Lower lobe of right lung (tissue), 2 donors: ENCODE measurements around the gene FGD5. TPM values are rescaled to one million over a fixed set of nuclear protein-coding genes. Genes with fewer than 3 reads are reported as not detected.

Source experiments
- ATAC-seq, 2 donors: fragments of 200-7000 bp; cut with Tn5 transposase; one replicate each; pipeline ENCODE4 v1.9.1; 2020 to 2022; ENCODE audit warnings: mild to moderate bottlenecking in 2 of 2, moderate library complexity in 2 of 2
- DNase-seq: peaks from one replicate; pipeline ENCODE4 v3.0.0-alpha.2; 2020
- H3K27ac ChIP-seq: fragments of 200-600 bp; one replicate; pipeline ENCODE4 v1.8.0; 2022
- H3K27me3 ChIP-seq: fragments of 200-600 bp; one replicate; pipeline ENCODE4 v1.8.0; 2022; ENCODE audit warnings: low read depth
- H3K36me3 ChIP-seq: fragments of 200-600 bp; one replicate; pipeline ENCODE4 v1.8.0; 2022; ENCODE audit warnings: mild to moderate bottlenecking
- H3K4me1 ChIP-seq: fragments of 200-600 bp; one replicate; pipeline ENCODE4 v1.8.0; 2022
- H3K4me3 ChIP-seq: fragments of 200-600 bp; one replicate; pipeline ENCODE4 v1.8.0; 2022; ENCODE audit warnings: mild to moderate bottlenecking
- H3K9me3 ChIP-seq: fragments of 200-600 bp; one replicate; pipeline ENCODE4 v1.8.0; 2022
- intact Hi-C: fragments of 100-400 bp; cut with DNase I; formaldehyde crosslinking; loops from one replicate; pipeline ENCODE4 v1.11.0; 2022
- total RNA-seq: library from RNA; stranded (reverse); fragmentation: NEBNext Ultra II Directional; extraction: Animal tissue kit (Norgen Biotek cat#: 25700); gene quantifications from one replicate; pipeline ENCODE4 v1.2.1, GENCODE V29; 2021
- TF ChIP-seq, protein P1 (sequence below): fragments of 200-600 bp; IDR thresholded peaks from one replicate; pipeline ENCODE4 v1.8.0; 2022; ENCODE audit warnings: antibody characterized with exemption, mild to moderate bottlenecking
- donor health status: DM: no; HTN: yes; CAD: no; lungs with severe emphysema.

FGD5 gene
- total RNA-seq, 1 donor from 2014 or later = 85.0 TPM

DNA sequence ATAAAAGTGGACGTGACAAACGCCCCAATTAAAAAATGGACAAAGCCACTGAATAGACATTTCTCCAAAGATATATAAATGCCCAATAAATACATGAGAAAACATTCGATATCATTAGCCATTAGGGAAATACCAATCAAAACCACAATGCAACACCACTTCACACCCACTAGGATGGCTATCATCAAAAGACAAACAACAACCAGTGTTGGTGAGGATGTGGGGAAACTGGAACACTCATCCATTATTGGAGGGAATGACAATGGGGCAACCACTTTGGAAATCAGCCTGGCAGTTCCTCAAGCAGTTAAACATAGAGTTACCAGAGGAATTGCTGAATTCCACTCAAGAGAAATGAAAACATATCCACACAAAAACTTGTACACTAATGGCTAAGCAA lies 32.4 kb upstream of the FGD5 start:
- peaks cover 3% of the 10 kb centered on the region for H3K4me1 ChIP-seq
- DNase-seq = no peak
- no peaks in the 10 kb centered on the region for H3K36me3 ChIP-seq
- H3K9me3 ChIP-seq = no peaks in the 10 kb centered on the region
- TF ChIP-seq, protein P1, sequence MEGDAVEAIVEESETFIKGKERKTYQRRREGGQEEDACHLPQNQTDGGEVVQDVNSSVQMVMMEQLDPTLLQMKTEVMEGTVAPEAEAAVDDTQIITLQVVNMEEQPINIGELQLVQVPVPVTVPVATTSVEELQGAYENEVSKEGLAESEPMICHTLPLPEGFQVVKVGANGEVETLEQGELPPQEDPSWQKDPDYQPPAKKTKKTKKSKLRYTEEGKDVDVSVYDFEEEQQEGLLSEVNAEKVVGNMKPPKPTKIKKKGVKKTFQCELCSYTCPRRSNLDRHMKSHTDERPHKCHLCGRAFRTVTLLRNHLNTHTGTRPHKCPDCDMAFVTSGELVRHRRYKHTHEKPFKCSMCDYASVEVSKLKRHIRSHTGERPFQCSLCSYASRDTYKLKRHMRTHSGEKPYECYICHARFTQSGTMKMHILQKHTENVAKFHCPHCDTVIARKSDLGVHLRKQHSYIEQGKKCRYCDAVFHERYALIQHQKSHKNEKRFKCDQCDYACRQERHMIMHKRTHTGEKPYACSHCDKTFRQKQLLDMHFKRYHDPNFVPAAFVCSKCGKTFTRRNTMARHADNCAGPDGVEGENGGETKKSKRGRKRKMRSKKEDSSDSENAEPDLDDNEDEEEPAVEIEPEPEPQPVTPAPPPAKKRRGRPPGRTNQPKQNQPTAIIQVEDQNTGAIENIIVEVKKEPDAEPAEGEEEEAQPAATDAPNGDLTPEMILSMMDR = no peak
- H3K4me3 ChIP-seq = no peak overlapping the region
- intact Hi-C loops = no loop called here
- H3K27me3 ChIP-seq = peaks cover 3% of the 10 kb centered on the region
- H3K27ac ChIP-seq = no peak overlapping the region
- no peak for ATAC-seq

DNA sequence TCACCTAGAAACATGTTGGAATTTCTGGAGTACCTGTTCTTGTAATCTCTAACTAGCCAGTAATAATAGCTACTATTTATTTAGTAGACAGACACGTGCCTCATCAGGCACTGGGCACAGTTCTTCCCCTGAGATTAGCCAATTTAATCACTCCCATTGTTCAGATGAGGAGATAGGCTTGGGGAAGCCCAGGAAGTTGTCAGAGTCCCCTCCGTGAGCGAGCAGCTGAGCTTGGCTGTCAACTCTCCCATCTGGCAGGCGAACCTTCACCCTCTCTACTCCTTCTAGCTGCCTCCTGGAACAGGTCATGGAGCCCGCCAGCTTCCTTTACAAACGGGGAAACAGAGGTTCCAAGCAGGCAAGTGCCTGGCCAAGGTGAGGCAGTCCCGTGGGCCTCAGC lies 31.1 kb upstream of the FGD5 start:
- DNase-seq (no peak), ATAC-seq (no peak)
- intact Hi-C loops = no loop called here
- no peak overlapping the region for H3K27ac ChIP-seq
- H3K36me3 ChIP-seq = no peaks in the 10 kb centered on the region
- TF ChIP-seq, protein P1 = no peak
- H3K9me3 ChIP-seq = no peaks in the 10 kb centered on the region
- H3K4me3 ChIP-seq = no peak overlapping the region
- peaks cover 3% of the 10 kb centered on the region for H3K27me3 ChIP-seq
- H3K4me1 ChIP-seq = peaks cover 10% of the 10 kb centered on the region

DNA sequence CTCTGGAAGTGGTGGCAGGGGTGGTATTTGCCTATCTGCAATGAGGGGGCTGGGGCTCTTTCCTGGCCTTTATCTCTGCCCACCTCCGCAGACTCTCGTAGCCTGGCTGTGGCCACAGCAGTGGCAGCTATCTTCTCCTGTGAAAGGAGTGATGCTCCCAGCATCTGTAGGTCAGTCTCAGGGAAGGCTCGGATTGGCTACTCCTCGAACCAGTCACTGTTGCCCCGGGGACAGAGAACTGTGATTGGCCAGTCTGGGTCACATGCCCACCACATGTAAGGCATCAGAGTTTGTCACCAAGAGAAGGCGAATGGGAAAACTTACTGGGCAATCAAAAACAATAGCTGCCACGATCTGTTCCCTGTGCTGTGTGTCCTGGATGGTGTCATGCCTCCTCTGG lies 30.1 kb upstream of the FGD5 start:
- intact Hi-C loops = no loop called here
- no peak for ATAC-seq
- no peak for DNase-seq
- H3K27ac ChIP-seq = no peak overlapping the region
- peaks cover 20% of the 10 kb centered on the region for H3K4me1 ChIP-seq
- no peak overlapping the region for H3K4me3 ChIP-seq
- H3K36me3 ChIP-seq = no peaks in the 10 kb centered on the region
- H3K9me3 ChIP-seq = no peaks in the 10 kb centered on the region
- H3K27me3 ChIP-seq = peaks cover 3% of the 10 kb centered on the region
- TF ChIP-seq, protein P1 = no peak

DNA sequence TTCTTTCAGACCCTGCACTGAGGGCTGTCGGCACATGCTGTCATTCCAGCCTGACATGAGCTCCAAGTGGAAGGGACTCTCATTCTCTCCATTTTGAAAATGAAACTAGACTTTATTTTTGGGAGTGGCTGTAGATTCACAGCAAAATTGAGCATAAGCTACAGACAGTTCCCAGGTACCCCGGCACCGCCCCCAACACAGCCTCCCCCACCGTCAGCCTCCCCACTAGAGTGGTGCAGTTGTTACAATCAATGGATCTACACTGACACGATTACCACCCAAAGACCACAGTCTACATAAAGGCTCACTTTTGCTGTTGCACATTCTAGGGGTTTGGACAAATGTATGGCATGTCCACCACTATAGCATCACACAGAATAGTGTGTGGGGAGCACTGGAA lies 29.5 kb upstream of the FGD5 start:
- TF ChIP-seq, protein P1 = no peak
- peaks cover 3% of the 10 kb centered on the region for H3K27me3 ChIP-seq
- no peak overlapping the region for H3K4me3 ChIP-seq
- DNase-seq (no peak), ATAC-seq (no peak)
- intact Hi-C loops = no loop called here
- H3K36me3 ChIP-seq = no peaks in the 10 kb centered on the region
- no peaks in the 10 kb centered on the region for H3K9me3 ChIP-seq
- no peak overlapping the region for H3K27ac ChIP-seq
- peaks cover 26% of the 10 kb centered on the region for H3K4me1 ChIP-seq

DNA sequence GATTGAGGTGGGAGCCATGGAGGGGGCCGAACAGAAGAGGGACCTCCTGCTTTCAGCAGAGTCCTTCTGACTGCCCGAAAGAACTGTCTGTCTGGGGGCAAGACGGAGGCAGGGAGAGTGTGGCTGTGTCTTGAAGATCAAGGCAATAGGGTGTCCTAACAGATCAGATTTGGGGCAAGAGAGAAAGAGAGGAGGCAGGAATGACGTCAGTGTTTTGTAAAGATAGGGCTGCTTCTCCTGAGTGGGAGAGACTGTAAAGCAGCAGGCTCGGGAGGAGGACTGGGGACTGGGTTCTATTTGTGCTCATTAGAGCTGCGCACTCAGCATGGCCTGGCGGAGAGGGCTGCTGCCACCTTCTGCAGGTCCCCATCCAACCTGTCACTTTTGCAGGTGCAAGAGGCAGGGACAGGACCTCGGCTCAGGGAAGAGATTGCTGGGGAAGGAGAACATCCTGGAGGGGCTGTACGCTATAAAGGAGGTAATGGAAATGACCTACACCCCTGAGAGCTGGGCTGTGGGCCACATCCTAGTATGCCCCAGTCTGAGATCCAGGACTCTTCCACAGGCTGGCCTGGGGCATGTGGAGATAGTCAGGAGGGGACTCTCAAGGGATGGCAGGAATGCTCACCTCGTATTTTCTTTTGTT lies 29.0 kb upstream of the FGD5 start:
- Histone ChIP-seq H3K27ac (no peak overlapping the region), H3K9me3 (no peaks in the 10 kb centered on the region), H3K27me3 (peaks cover 3% of the 10 kb centered on the region), H3K4me3 (no peak overlapping the region), H3K4me1 (peaks cover 28% of the 10 kb centered on the region), H3K36me3 (no peaks in the 10 kb centered on the region)
- ATAC-seq (no peak), DNase-seq (no peak)
- intact Hi-C loops = loop anchor here (10.0 kb wide), 1 partner anchor 135 kb away; no protein-coding TSS in a partner anchor
- TF ChIP-seq, protein P1 = no peak
